AML-193 (cell line): ENCODE data around the gene CGB7.
"Not testable (repeated sequence)": the region's sequence is repeated elsewhere in the genome, so short reads cannot be mapped to it uniquely, and the experiment has no call there.

Experiments
- DNase-seq, 2 experiments: peaks; one replicate each; lab custom pipeline; 2025; lab: John Stamatoyannopoulos, UW

Gene CGB7

GRCh38 chr19:49073514-49074378, 16.2 kb upstream of the CGB7 start:
- peak in 1 of 2 experiments; percentile 25 for DNase-seq

- DNase-seq = no peak
These were observed 14.5 kb upstream of the CGB7 start for GRCh38 chr19:49071860-49072547.

GRCh38 chr19:49070416-49070815, 12.9 kb upstream of the CGB7 start:
- no peak for DNase-seq

GRCh38 chr19:49069026-49069425, 11.5 kb upstream of the CGB7 start:
- no peak for DNase-seq

- no peak for DNase-seq
These were observed 10.0 kb upstream of the CGB7 start for GRCh38 chr19:49067554-49067953.

GRCh38 chr19:49065905-49066512, 8.5 kb upstream of the CGB7 start:
- DNase-seq = no peak

- DNase-seq = no peak
These were observed 7.4 kb upstream of the CGB7 start, which contains the start of gene NTF4 for GRCh38 chr19:49064768-49065611. Gene NTF4, minus strand, starts transcription at chr19:49064818. Its CDS starts 2,821 bp downstream, at chr19:49061997.

- DNase-seq = no peak
These were observed 6.6 kb upstream of the CGB7 start for GRCh38 chr19:49064029-49064629.

- no peak for DNase-seq
These were observed 3.9 kb upstream of the CGB7 start for GRCh38 chr19:49061445-49061844.

- no peak for DNase-seq
These were observed 3.5 kb upstream of the CGB7 start for GRCh38 chr19:49061000-49061399.

GRCh38 chr19:49059053-49059452, 1.5 kb upstream of the CGB7 start:
- DNase-seq = no peak

- no peak for DNase-seq
These were observed 1.0 kb upstream of the CGB7 start for GRCh38 chr19:49058562-49058961.

GRCh38 chr19:49056902-49057596, 500 bp downstream of the CGB7 start:
- DNase-seq = not testable (repeated sequence)

- DNase-seq = no peak
These were observed 1.2 kb downstream of the CGB7 start for GRCh38 chr19:49056101-49056901.

- DNase-seq = not testable (repeated sequence)
These were observed 7.0 kb downstream of the CGB7 start for GRCh38 chr19:49050376-49051033.

GRCh38 chr19:49049834-49050233, 7.7 kb downstream of the CGB7 start:
- not testable (repeated sequence) for DNase-seq

GRCh38 chr19:49049011-49049410, 8.5 kb downstream of the CGB7 start, which contains the start of gene CGB8:
Gene CGB8, minus strand, starts transcription at chr19:49049111. Its CDS starts 372 bp downstream, at chr19:49048739.
- not testable (repeated sequence) for DNase-seq

GRCh38 chr19:49043548-49043947, 14.0 kb downstream of the CGB7 start, which contains the start of gene CGB5:
Gene CGB5, plus strand, starts transcription at chr19:49043848. Its CDS starts 362 bp downstream, at chr19:49044210.
- not testable (repeated sequence) for DNase-seq

- not testable (repeated sequence) for DNase-seq
These were observed 14.9 kb downstream of the CGB7 start for GRCh38 chr19:49042666-49043065.
